Globus pallidus (tissue), 1 donor: ENCODE data around the gene ALK.

Experiments used
- DNase-seq: peaks from one replicate; pipeline ENCODE4 v3.0.0-alpha.2; 2015; ENCODE audit warnings: low spot score

Gene ALK

GRCh38 chr2:29575370-29575890, 346.0 kb downstream of the ALK start:
- no peak for DNase-seq

GRCh38 chr2:29573612-29574011, 347.8 kb downstream of the ALK start:
- no peak for DNase-seq

- no peak for DNase-seq
These were observed 348.2 kb downstream of the ALK start for GRCh38 chr2:29573147-29573546.

GRCh38 chr2:29570539-29570938, 350.8 kb downstream of the ALK start:
- DNase-seq = no peak

- DNase-seq = no peak
These were observed 353.4 kb downstream of the ALK start for GRCh38 chr2:29567906-29568520.

GRCh38 chr2:29563697-29564096, 357.7 kb downstream of the ALK start:
- no peak for DNase-seq

GRCh38 chr2:29562896-29563295, 358.5 kb downstream of the ALK start:
- DNase-seq = no peak

- no peak for DNase-seq
These were observed 359.1 kb downstream of the ALK start for GRCh38 chr2:29562319-29562718.

GRCh38 chr2:29561628-29562027, 359.8 kb downstream of the ALK start:
- DNase-seq = no peak

- DNase-seq = no peak
These were observed 360.2 kb downstream of the ALK start for GRCh38 chr2:29561181-29561580.

- no peak for DNase-seq
These were observed 360.8 kb downstream of the ALK start for GRCh38 chr2:29560566-29560965.

GRCh38 chr2:29560030-29560429, 361.4 kb downstream of the ALK start:
- DNase-seq = no peak

GRCh38 chr2:29559578-29559977, 361.8 kb downstream of the ALK start:
- DNase-seq = no peak

- DNase-seq = no peak
These were observed 363.3 kb downstream of the ALK start for GRCh38 chr2:29558097-29558496.

- DNase-seq = no peak
These were observed 364.1 kb downstream of the ALK start for GRCh38 chr2:29557268-29557667.

GRCh38 chr2:29549069-29549380, 372.4 kb downstream of the ALK start:
- DNase-seq = no peak

GRCh38 chr2:29544917-29545316, 376.5 kb downstream of the ALK start:
- no peak for DNase-seq

GRCh38 chr2:29544031-29544430, 377.4 kb downstream of the ALK start:
- no peak for DNase-seq

GRCh38 chr2:29535188-29535587, 386.2 kb downstream of the ALK start:
- DNase-seq = no peak

GRCh38 chr2:29532436-29532835, 388.9 kb downstream of the ALK start:
- no peak for DNase-seq

GRCh38 chr2:29531626-29532025, 389.8 kb downstream of the ALK start:
- no peak for DNase-seq

GRCh38 chr2:29530281-29530680, 391.1 kb downstream of the ALK start:
- DNase-seq = no peak

- no peak for DNase-seq
These were observed 392.4 kb downstream of the ALK start for GRCh38 chr2:29528891-29529520.

- DNase-seq = no peak
These were observed 393.0 kb downstream of the ALK start for GRCh38 chr2:29528371-29528770.
